GM12873 (cell line): ENCODE data around the gene PIWIL4.

Experiments
- CTCF ChIP-seq: IDR thresholded peaks from 2 replicates; pipeline ENCODE4 v1.5.1; 2012; ENCODE audit warnings: low read depth, mild to moderate bottlenecking, moderate library complexity, low read length, control low read depth; ENCODE audit not compliant: insufficient read depth; ENCODE audit errors: missing control alignments

The PIWIL4 gene

GRCh38 chr11:94550513-94550912, 16.7 kb upstream of the PIWIL4 start:
- no peak for TF ChIP-seq CTCF

GRCh38 chr11:94553938-94554337, 13.2 kb upstream of the PIWIL4 start:
- no peak for TF ChIP-seq CTCF

GRCh38 chr11:94557421-94557820, 9.7 kb upstream of the PIWIL4 start:
- TF ChIP-seq CTCF, result no peak

GRCh38 chr11:94557992-94558391, 9.2 kb upstream of the PIWIL4 start:
- TF ChIP-seq CTCF, result no peak

- no peak for TF ChIP-seq CTCF
Observed at GRCh38 chr11:94558468-94558867, 8.7 kb upstream of the PIWIL4 start.

GRCh38 chr11:94558932-94559331, 8.2 kb upstream of the PIWIL4 start:
- TF ChIP-seq CTCF, result no peak

GRCh38 chr11:94559361-94559760, 7.8 kb upstream of the PIWIL4 start:
- TF ChIP-seq CTCF, result no peak
